ENCODE data around the gene ALDH1A2.

DNA sequence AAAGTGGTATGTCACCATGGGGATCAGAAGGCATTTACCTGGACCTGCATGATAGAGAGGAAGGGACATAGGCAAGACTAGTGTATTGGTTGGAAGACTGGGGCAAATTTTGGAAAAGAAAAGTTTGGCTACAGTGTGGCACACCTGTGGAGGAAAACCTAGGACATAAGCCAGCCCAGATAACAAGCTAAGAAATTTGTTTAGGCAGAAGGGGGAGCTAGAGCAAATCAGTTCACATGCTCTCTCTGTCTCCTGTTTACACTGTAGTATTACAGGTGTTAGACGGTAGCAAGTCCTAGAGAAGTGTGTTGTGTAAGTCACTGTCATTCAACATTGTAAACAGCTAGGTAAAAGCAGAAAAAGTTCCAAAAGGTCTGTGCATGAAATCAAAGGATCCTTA is 11.9 kb upstream of the ALDH1A2 start:
- TF ChIP-seq ZNF274 (IDR thresholded peaks at IDR 0.05; ENCODE audit: low read depth, low read length) = no peak
- no peak for TF ChIP-seq SUZ12 (IDR thresholded peaks at IDR 0.05; ENCODE audit: extremely low read depth, insufficient read depth, insufficient read length)
- no peak for TF ChIP-seq YY1 (IDR thresholded peaks at IDR 0.05; ENCODE audit: insufficient read depth, insufficient read length)
